ENCODE data around the gene DLGAP1.

DLGAP1 gene

DNA sequence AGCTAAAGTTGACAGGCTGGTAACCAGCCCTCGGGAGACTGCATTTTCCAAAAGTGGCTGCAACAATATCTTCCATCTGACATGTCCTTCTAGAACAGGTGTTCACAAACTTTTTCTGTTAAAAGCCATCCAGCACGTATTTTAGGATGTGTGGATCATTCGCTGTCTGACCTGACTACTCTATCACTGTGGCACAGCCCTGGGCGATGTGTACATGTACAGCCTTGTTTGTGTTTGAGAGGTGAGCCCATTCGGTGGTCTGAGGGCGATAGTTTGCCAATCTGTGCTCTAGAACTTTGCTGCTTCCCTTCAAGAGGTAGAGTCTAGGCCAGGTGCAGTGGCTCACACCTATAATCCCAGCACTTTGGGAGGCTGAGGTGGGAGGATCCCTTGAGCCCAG lies 839.0 kb downstream of the DLGAP1 start:
- no peak overlapping the region for H3K4me3 ChIP-seq (ENCODE audit: low read depth, low read length)
- TF ChIP-seq, protein P1, sequence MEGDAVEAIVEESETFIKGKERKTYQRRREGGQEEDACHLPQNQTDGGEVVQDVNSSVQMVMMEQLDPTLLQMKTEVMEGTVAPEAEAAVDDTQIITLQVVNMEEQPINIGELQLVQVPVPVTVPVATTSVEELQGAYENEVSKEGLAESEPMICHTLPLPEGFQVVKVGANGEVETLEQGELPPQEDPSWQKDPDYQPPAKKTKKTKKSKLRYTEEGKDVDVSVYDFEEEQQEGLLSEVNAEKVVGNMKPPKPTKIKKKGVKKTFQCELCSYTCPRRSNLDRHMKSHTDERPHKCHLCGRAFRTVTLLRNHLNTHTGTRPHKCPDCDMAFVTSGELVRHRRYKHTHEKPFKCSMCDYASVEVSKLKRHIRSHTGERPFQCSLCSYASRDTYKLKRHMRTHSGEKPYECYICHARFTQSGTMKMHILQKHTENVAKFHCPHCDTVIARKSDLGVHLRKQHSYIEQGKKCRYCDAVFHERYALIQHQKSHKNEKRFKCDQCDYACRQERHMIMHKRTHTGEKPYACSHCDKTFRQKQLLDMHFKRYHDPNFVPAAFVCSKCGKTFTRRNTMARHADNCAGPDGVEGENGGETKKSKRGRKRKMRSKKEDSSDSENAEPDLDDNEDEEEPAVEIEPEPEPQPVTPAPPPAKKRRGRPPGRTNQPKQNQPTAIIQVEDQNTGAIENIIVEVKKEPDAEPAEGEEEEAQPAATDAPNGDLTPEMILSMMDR (IDR thresholded peaks at IDR 0.05; ENCODE audit: low read depth, low read length), result no peak
- TF ChIP-seq POLR2A (IDR thresholded peaks at IDR 0.05; ENCODE audit: extremely low read depth, insufficient read length), result no peak
- no peak for TF ChIP-seq MYC (IDR thresholded peaks at IDR 0.05; ENCODE audit: low read depth, low read length)
- TF ChIP-seq, protein P2, sequence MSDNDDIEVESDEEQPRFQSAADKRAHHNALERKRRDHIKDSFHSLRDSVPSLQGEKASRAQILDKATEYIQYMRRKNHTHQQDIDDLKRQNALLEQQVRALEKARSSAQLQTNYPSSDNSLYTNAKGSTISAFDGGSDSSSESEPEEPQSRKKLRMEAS (IDR thresholded peaks at IDR 0.05; ENCODE audit: low read depth, low read length), result no peak
- no peak for DNase-seq (ENCODE audit: low read depth)

DNA sequence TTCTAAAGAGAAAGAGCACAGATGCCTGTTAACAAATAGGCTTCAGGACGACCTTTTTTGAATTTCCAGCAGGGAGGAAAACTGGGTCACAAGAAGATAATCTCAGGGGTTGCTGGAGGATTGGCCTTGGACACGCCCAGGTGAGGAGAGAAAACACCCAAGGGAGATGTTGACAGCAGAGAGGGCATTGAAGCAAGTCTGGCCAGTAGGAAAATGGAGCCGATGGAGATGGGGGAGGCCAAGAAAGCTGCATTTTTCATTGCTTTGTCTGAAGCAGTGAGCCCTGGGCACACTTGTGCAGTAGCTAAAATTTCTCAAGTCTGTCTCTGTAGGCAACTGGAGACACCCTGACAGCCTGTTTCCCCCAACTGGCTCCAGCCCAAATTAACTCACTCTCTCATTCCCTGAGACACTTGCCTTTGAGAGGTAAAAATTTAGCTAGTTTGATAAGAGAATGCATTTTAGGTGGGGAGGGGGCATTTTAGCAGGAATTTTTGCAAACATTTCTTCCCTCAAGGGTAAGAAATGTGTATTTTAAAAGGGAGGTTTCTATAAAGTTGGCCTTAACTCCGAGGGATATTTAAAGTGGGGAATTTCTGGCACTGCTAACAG lies 839.6 kb downstream of the DLGAP1 start:
- DNase-seq (ENCODE audit: low read depth), result no peak
- no peak overlapping the region for H3K4me3 ChIP-seq (ENCODE audit: low read depth, low read length)
- TF ChIP-seq, protein P1 (IDR thresholded peaks at IDR 0.05; ENCODE audit: low read depth, low read length), result no peak
- TF ChIP-seq, protein P2 (IDR thresholded peaks at IDR 0.05; ENCODE audit: low read depth, low read length), result no peak
- no peak for TF ChIP-seq MYC (IDR thresholded peaks at IDR 0.05; ENCODE audit: low read depth, low read length)
- no peak for TF ChIP-seq POLR2A (IDR thresholded peaks at IDR 0.05; ENCODE audit: extremely low read depth, insufficient read length)

DNA sequence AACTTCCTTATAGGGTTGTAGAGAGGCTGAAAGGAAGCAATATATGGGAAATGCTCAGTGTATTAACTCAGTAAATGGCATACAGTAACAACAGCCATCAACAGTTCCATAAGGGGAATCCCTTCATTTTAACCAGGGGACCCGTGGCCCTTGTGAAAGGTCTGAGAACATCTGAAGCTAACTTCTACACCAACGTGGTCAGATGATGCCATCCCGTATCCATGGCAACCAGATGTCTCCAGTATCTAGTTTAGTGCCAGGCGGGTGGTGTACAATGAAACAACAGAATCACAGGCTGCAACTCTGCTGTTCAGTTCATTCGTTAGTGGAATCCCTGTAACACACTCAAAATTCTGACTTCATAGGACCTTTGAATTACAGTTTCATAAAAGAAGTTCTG lies 842.8 kb downstream of the DLGAP1 start:
- no peak overlapping the region for H3K4me3 ChIP-seq (ENCODE audit: low read depth, low read length)
- TF ChIP-seq POLR2A (IDR thresholded peaks at IDR 0.05; ENCODE audit: extremely low read depth, insufficient read length), result no peak
- no peak for DNase-seq (ENCODE audit: low read depth)

DNA sequence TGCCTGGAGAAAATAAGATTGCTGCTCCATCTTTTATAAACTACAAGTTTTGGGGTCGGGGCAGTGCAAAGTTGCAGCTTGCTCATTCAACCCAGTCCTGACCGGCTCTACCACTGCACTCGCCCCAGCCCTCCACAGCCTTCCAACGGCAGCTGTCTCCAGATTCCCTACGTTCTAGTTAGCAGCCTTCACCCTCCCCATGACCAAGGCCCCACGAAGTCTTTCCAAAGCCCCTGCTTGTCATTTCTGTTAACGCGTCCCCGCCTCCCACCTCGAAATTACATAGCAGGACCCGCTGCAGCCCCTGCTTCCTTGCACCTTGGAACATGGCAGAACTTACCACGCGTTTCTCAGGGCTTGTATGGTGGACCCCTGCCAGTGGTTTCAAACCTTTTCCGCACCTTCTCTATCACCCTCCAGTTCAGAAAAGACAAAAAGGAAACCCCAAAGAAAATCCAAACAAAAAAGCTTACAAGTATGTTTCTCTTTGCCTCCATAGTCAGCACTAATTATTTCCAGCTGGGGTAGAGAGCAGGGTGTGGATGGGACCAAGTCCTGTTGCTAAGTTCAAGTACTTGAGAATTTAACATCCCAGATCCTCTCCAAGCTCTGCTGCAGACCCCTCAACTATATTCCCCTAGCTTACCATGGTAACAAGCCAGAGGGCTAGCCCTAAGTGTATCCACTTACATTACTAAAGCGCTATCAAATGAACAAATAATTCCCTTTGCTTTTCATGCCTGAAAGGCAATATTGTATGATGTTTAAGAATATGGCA lies 843.6 kb downstream of the DLGAP1 start:
- no peak overlapping the region for H3K4me3 ChIP-seq (ENCODE audit: low read depth, low read length)
- no peak for TF ChIP-seq POLR2A (IDR thresholded peaks at IDR 0.05; ENCODE audit: extremely low read depth, insufficient read length)
- TF ChIP-seq MYC (IDR thresholded peaks at IDR 0.05; ENCODE audit: low read depth, low read length), result no peak
- TF ChIP-seq, protein P1 (IDR thresholded peaks at IDR 0.05; ENCODE audit: low read depth, low read length), result no peak
- TF ChIP-seq, protein P2 (IDR thresholded peaks at IDR 0.05; ENCODE audit: low read depth, low read length), result no peak
- no peak for DNase-seq (ENCODE audit: low read depth)

DNA sequence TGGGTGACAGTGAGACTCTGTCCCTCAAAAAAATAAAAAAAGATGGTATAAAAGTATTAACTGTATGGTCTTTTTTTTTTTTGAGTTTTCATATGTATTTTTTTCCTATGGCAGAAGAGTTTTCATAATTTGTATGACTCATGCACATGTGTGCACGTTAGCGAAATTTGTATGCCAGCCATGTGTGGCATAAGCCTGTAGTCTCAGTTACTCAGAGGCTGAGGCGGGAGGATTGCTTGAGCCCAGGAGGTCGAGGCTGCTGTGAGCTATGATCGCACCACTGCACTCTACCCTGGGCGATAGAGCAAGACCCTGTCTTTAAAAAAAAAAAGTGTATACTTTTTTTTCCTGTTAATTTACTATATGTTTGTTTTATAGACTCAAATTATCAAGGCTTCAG lies 844.3 kb downstream of the DLGAP1 start:
- no peak for DNase-seq (ENCODE audit: low read depth)
- TF ChIP-seq POLR2A (IDR thresholded peaks at IDR 0.05; ENCODE audit: extremely low read depth, insufficient read length), result no peak
- TF ChIP-seq, protein P1 (IDR thresholded peaks at IDR 0.05; ENCODE audit: low read depth, low read length), result no peak
- TF ChIP-seq MYC (IDR thresholded peaks at IDR 0.05; ENCODE audit: low read depth, low read length), result no peak
- TF ChIP-seq, protein P2 (IDR thresholded peaks at IDR 0.05; ENCODE audit: low read depth, low read length), result no peak

DNA sequence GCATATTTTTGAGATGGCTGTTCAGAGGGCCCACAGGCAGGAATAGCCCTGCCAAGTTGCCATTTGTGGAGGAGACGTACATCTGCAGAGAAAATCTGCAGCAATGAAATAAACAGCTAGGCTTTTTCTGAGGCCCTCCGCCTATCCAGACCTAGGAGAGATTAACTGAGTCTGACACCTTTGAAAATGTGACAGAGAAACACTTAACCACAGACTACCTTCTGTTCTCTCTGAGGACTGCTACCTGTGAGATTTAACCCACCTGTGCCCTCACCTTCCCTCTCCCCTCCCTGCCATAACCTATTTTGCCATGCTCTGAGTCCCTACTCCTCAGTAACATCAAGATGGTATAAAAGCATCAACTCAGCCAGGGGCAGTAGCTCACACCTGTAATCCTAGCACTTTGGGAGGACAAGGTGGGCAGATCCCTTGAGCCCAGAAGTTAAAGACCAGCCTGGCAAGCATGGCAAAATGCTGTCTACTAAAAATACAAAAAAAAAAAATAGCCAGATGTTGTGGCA lies 844.9 kb downstream of the DLGAP1 start:
- no peak for TF ChIP-seq MYC (IDR thresholded peaks at IDR 0.05; ENCODE audit: low read depth, low read length)
- TF ChIP-seq POLR2A (IDR thresholded peaks at IDR 0.05; ENCODE audit: extremely low read depth, insufficient read length), result no peak
- TF ChIP-seq, protein P1 (IDR thresholded peaks at IDR 0.05; ENCODE audit: low read depth, low read length), result no peak
- TF ChIP-seq, protein P2 (IDR thresholded peaks at IDR 0.05; ENCODE audit: low read depth, low read length), result no peak
- no peak overlapping the region for H3K4me3 ChIP-seq (ENCODE audit: low read depth, low read length)
- DNase-seq (ENCODE audit: low read depth), result no peak

More for the DNA sequence above, 844.3 kb downstream of the DLGAP1 start:
- H3K4me3 ChIP-seq (ENCODE audit: low read depth, low read length), result no peak overlapping the region

Measured in NB4 (cell line).